ENCODE data around the gene MECR.
A peak's percentile ranks its signal among the peaks of the same experiment; 100 is the strongest.

The MECR gene

GRCh38 chr1:29213055-29213454 is 17.7 kb downstream of the MECR start:
- H3K4me3 Mint-ChIP-seq = no peak overlapping the region
- H3K4me1 Mint-ChIP-seq = peaks cover 12% of the 10 kb centered on the region
- DNase-seq (ENCODE audit: low spot score in 2 of 2) = no peak
- no peak for ATAC-seq (ENCODE audit: low read depth)
- no peaks in the 10 kb centered on the region for H3K27me3 Mint-ChIP-seq
- peaks cover 13% of the 10 kb centered on the region for H3K36me3 Mint-ChIP-seq
- no peaks in the 10 kb centered on the region for H3K9me3 Mint-ChIP-seq
- no peak overlapping the region for H3K27ac Mint-ChIP-seq

DNA sequence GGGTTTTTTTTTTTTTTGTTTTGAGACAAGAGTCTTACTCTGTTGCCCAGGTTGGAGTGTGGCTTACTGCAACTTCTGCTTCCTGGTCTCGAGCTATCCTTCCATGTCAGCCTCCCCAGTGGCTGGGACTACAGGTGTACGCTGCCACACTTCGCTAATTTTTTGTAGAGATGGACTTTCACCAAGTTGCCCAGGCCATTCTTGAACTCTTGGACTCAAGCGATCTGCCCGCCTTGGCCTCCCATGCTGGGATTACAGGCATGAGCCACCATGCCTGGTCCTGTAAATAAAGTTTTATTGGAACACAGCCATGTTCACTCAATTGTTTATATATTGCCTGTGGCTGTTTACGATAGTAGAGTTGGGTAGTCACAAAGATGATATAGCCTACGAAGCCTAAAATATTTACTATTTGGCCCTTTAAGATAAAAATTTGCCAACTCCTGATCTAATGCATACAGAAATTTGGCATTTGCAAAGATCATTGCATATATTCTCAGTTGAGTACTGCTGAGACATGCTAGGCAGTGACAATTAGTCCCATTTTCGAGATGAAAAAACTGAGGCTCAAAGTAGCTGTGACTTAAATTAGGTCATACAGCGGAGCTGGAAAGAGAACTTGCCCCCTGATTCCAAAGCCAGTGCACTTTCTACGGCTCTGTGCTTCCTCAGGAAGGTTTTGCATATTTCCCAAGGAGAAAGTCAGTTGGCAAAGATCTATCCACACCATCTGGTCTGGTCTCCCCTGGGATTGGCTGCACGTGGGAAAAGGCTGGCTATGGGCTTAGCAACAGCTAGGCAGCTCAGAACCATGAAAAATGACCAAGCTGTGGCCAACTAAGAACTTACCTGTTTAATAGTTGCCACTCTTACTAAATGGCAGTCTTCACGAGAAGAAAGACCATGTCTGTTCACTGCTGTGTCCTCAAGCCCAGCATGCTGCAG is 19.4 kb downstream of the MECR start:
- no peaks in the 10 kb centered on the region for H3K27me3 Mint-ChIP-seq
- peaks cover 14% of the 10 kb centered on the region for H3K36me3 Mint-ChIP-seq

GRCh38 chr1:29210278-29211085 is 20.3 kb downstream of the MECR start:
- Mint-ChIP-seq H3K27ac (peak overlapping the region; percentile 45), H3K9me3 (no peaks in the 10 kb centered on the region), H3K4me1 (peaks cover 12% of the 10 kb centered on the region), H3K27me3 (no peaks in the 10 kb centered on the region), H3K36me3 (peaks cover 17% of the 10 kb centered on the region), H3K4me3 (no peak overlapping the region)
- DNase-seq (ENCODE audit: low spot score in 2 of 2) (no peak), ATAC-seq (ENCODE audit: low read depth) (peak; percentile 90)

More for the DNA sequence above, 19.4 kb downstream of the MECR start:
- DNase-seq (ENCODE audit: low spot score in 2 of 2) = no peak
- ATAC-seq (ENCODE audit: low read depth) = peak; percentile 52
- Mint-ChIP-seq H3K4me1 (peaks cover 12% of the 10 kb centered on the region), H3K9me3 (no peaks in the 10 kb centered on the region), H3K27ac (peak overlapping the region; percentile 45), H3K4me3 (peak overlapping the region; percentile 27)

DNA sequence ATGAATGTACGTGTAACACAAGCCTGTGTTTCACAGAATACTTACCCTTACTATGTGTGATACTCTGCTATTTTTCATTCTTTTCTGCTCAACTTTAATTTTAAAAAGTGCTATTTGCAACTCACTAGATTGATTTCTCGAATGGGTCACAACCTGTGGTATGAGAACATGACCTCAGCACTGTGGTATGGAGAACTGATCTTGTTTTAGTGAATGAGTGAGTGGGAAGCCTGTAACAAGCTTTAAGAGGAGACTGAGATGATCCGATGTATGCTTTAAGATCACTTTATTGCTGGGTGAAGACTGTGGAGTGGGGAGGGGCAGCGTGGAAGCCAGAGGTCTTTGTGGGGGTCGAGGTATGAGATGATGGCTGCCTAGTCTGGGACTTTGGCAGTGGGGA is 21.6 kb downstream of the MECR start:
- H3K4me3 Mint-ChIP-seq = no peak overlapping the region
- H3K9me3 Mint-ChIP-seq = no peaks in the 10 kb centered on the region

GRCh38 chr1:29208442-29208841 is 22.3 kb downstream of the MECR start:
- Mint-ChIP-seq H3K9me3 (no peaks in the 10 kb centered on the region), H3K27ac (no peak overlapping the region), H3K27me3 (no peaks in the 10 kb centered on the region), H3K4me1 (peaks cover 12% of the 10 kb centered on the region), H3K4me3 (no peak overlapping the region), H3K36me3 (peaks cover 15% of the 10 kb centered on the region)
- no peak for ATAC-seq (ENCODE audit: low read depth)
- DNase-seq (ENCODE audit: low spot score in 2 of 2) = no peak

More for the DNA sequence above, 21.6 kb downstream of the MECR start:
- DNase-seq (ENCODE audit: low spot score in 2 of 2) = no peak
- no peak for ATAC-seq (ENCODE audit: low read depth)
- no peaks in the 10 kb centered on the region for H3K27me3 Mint-ChIP-seq
- peaks cover 12% of the 10 kb centered on the region for H3K4me1 Mint-ChIP-seq
- peaks cover 15% of the 10 kb centered on the region for H3K36me3 Mint-ChIP-seq
- H3K27ac Mint-ChIP-seq = no peak overlapping the region

DNA sequence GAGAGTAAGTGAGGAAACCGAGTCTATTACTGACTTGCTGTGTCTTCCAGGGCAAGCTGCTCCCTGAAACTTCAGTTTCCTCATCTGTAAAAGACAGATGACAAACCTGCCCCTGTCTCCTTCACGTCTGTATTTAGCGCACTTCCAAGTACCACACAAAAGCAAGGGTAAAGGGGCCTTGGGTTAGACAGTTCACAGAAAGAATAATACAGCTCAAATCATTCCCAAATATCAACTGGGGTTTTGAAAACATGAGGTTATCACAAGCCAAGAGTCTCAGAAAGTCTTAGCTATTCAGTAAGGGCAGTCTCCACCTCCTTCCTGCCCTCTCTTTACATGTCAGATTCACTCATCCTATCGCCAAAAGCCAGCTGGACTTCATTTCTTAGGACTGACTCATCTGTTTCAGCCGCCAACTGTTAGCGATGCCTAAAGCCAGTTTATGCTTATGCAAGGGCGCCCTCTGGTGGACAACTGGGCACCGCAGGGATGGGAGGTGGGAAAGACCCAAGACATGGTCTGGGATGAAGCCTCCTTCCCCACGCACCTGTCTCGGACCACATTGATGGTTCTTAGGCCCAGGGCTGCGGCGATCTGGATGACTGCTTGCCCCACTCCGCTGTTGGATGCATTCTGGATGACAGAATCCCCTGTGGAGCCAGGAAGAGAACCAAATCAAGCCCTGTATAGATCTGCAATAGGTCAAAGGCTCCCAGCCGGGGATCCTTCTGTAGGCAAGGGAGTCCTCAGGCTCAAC is 28.0 kb downstream of the MECR start:
- DNase-seq (ENCODE audit: low spot score in 2 of 2) = peak; percentile 85 to 93
- H3K27ac Mint-ChIP-seq = no peak overlapping the region
- H3K36me3 Mint-ChIP-seq = peaks cover 10% of the 10 kb centered on the region
- no peak overlapping the region for H3K4me3 Mint-ChIP-seq
- no peaks in the 10 kb centered on the region for H3K9me3 Mint-ChIP-seq
- peaks cover 2% of the 10 kb centered on the region for H3K4me1 Mint-ChIP-seq
- ATAC-seq (ENCODE audit: low read depth) = peak; percentile 99
- no peaks in the 10 kb centered on the region for H3K27me3 Mint-ChIP-seq

DNA sequence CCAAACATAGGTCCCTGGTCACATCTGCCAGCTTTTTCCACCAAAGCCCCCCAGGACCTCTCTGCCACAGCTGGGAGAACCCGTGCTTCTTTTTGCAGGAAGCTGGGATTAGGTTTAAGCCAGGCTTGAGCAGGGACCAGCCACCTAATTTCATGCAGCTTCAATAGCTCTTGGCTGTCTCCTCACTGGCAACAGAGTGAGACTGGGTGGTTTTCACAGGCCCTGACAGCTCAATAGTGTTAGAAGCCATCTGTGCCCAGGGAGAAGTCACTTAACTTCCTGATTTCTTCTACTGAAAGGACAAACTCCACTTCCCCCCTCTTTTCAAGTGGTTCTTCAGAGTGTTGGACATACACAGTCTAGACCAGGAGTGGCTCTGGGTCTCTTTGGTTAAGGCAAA is 28.7 kb downstream of the MECR start:
- H3K4me3 Mint-ChIP-seq = no peak overlapping the region
- ATAC-seq (ENCODE audit: low read depth) (no peak), DNase-seq (ENCODE audit: low spot score in 2 of 2) (no peak)
- no peaks in the 10 kb centered on the region for H3K27me3 Mint-ChIP-seq
- peaks cover 10% of the 10 kb centered on the region for H3K36me3 Mint-ChIP-seq
- peaks cover 5% of the 10 kb centered on the region for H3K4me1 Mint-ChIP-seq
- no peaks in the 10 kb centered on the region for H3K9me3 Mint-ChIP-seq
- no peak overlapping the region for H3K27ac Mint-ChIP-seq

- Mint-ChIP-seq H3K27me3 (no peaks in the 10 kb centered on the region), H3K9me3 (no peaks in the 10 kb centered on the region), H3K4me1 (peaks cover 5% of the 10 kb centered on the region), H3K27ac (no peak overlapping the region), H3K36me3 (peaks cover 10% of the 10 kb centered on the region), H3K4me3 (no peak overlapping the region)
- DNase-seq (ENCODE audit: low spot score in 2 of 2) (no peak), ATAC-seq (ENCODE audit: low read depth) (no peak)
These were observed 29.1 kb downstream of the MECR start for GRCh38 chr1:29201595-29202051.

DNA sequence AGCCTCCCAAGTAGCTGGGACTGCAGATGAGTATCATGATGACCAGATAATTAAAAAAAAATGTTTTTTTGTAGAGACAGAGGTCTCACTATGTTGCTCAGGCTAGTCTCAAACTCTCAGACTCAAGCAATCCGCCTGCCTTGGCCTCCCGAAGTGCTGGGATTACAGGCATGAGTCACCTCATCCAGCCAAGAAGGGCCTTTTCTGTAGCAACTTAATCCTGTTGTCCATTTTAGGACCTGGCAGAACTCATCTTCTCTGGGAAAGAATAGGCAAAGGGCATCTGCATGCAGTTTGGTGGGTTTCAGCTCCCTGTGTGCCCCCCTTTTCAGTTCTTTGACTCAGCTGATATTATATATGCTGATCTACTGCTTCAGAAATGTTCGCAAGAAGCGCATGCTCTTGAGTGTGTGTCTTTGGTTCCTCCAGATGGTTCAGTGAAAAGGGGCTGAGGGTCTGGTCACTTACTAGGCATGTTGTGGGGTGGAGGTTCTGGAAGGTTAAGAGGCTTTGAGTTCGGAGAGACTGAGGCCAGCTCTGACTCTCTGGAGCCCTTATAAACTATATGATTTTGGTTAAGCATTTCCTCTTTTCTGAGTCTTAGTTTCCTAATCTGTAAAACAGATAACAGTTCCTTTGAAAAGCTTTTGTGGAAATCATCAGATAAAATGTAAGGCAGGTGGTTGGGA is 29.7 kb downstream of the MECR start:
- Mint-ChIP-seq H3K4me1 (peaks cover 5% of the 10 kb centered on the region), H3K27ac (no peak overlapping the region), H3K4me3 (no peak overlapping the region), H3K36me3 (peaks cover 8% of the 10 kb centered on the region), H3K9me3 (no peaks in the 10 kb centered on the region), H3K27me3 (no peaks in the 10 kb centered on the region)
- DNase-seq (ENCODE audit: low spot score in 2 of 2) (no peak), ATAC-seq (ENCODE audit: low read depth) (no peak)

DNA sequence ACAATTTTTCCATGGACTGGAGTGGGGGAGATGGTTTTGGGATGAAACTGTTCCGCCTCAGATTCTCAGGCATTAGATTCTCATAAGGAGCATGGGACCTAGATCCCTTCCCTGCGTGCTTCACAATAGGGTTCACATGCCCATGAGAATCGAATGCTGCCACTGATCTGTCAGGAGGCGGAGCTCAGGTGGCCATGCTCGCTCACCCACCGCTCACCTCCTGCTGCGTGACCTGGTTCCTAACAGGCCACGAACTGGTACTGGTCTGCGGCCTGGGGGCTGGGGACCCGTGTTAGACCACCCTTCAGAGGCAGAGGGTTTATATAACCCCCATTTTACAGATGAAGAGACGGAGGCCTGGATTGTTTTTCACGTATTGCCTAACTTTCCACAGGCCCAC is 32.7 kb downstream of the MECR start:
- no peak overlapping the region for H3K4me3 Mint-ChIP-seq
- H3K9me3 Mint-ChIP-seq = no peaks in the 10 kb centered on the region
- H3K4me1 Mint-ChIP-seq = peaks cover 5% of the 10 kb centered on the region
- no peaks in the 10 kb centered on the region for H3K27me3 Mint-ChIP-seq
- ATAC-seq (ENCODE audit: low read depth) (no peak), DNase-seq (ENCODE audit: low spot score in 2 of 2) (no peak)
- no peak overlapping the region for H3K27ac Mint-ChIP-seq
- H3K36me3 Mint-ChIP-seq = peaks cover 15% of the 10 kb centered on the region

- peaks cover 15% of the 10 kb centered on the region for H3K36me3 Mint-ChIP-seq
- H3K4me1 Mint-ChIP-seq = peaks cover 2% of the 10 kb centered on the region
- H3K27me3 Mint-ChIP-seq = no peaks in the 10 kb centered on the region
- no peak overlapping the region for H3K4me3 Mint-ChIP-seq
- H3K9me3 Mint-ChIP-seq = no peaks in the 10 kb centered on the region
- no peak overlapping the region for H3K27ac Mint-ChIP-seq
- ATAC-seq (ENCODE audit: low read depth) (peak; percentile 88), DNase-seq (ENCODE audit: low spot score in 2 of 2) (peak in 1 of 2 donors; percentile 14)
These were observed 33.2 kb downstream of the MECR start for GRCh38 chr1:29197590-29197924.

DNA sequence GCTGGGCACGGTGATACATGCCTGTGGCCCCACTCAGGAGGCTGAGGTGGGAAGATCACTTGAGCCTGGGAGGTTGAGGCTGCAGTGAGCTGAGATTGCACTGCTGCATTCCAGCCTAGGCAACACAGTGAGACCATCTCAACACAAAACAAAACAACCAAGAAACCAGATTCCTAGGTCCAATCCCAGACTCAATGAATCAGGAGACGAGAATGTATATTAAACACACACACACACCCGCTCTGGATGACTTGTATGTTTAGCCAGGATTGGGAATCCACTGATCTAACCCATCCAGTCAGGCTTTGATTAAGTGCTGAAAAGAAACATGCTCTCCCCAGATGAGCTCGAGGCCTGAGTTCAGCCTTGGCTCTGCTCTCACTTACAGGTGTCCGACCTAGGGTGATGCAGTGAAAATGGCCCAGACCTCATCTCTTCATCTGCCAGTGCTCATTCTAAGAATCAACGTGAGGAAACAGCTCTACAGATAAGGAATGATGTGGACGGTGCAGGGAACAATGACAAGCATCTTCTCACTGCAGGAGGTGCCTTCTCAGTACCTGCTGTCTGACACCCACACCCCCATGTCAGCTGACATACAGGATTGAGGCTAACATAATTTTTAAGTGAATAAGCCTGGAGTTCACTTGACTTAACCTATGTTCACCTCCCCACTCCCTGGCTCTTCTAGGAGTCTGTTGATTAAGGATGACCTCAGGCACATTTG is 33.7 kb downstream of the MECR start:
- no peak overlapping the region for H3K27ac Mint-ChIP-seq
- H3K9me3 Mint-ChIP-seq = no peaks in the 10 kb centered on the region
- no peak for ATAC-seq (ENCODE audit: low read depth)

GRCh38 chr1:29195881-29196291 is 34.8 kb downstream of the MECR start:
- Mint-ChIP-seq H3K27ac (no peak overlapping the region), H3K4me3 (no peak overlapping the region), H3K27me3 (no peaks in the 10 kb centered on the region), H3K4me1 (peaks cover 2% of the 10 kb centered on the region), H3K9me3 (no peaks in the 10 kb centered on the region), H3K36me3 (peaks cover 16% of the 10 kb centered on the region)
- DNase-seq (ENCODE audit: low spot score in 2 of 2) (no peak), ATAC-seq (ENCODE audit: low read depth) (no peak)

More for the DNA sequence above, 33.7 kb downstream of the MECR start:
- Mint-ChIP-seq H3K4me1 (peaks cover 2% of the 10 kb centered on the region), H3K27me3 (no peaks in the 10 kb centered on the region), H3K36me3 (peaks cover 16% of the 10 kb centered on the region), H3K4me3 (no peak overlapping the region)
- DNase-seq (ENCODE audit: low spot score in 2 of 2) = no peak
